Upper lobe of left lung (tissue), 6 donors: ENCODE results near the gene BTRC. TPM values are rescaled to one million over a fixed set of nuclear protein-coding genes. Genes with fewer than 3 reads are reported as not detected.
"Not testable (repeated sequence)": the region's sequence is repeated elsewhere in the genome, so short reads cannot be mapped to it uniquely, and the experiment has no call there.

ENCODE experiments used
- ATAC-seq, 2 donors: fragments of 200-7000 bp; cut with Tn5 transposase; one replicate each; pipeline ENCODE4 v1.9.1; 2022; ENCODE audit warnings: mild to moderate bottlenecking in 2 of 2, moderate library complexity in 2 of 2; ENCODE audit not compliant: low FRiP score in 2 of 2
- DNase-seq, 2 donors: peaks; one replicate each; pipeline ENCODE4 v3.0.0-alpha.2; 2019 to 2020
- H3K27ac ChIP-seq, 4 donors: fragments of 200-600 bp; sonication (generic); one replicate each; pipeline ENCODE4 v1.5.1; 2016 to 2019
- H3K27me3 ChIP-seq, 4 donors: fragments of 200-600 bp; sonication (generic); one replicate each; pipeline ENCODE4 v1.5.1; 2017 to 2019
- H3K36me3 ChIP-seq, 4 donors: fragments of 200-600 bp; sonication (generic); one replicate each; pipeline ENCODE4 v1.5.1; 2016 to 2019
- H3K4me1 ChIP-seq, 4 donors: fragments of 200-600 bp; sonication (generic); one replicate each; pipeline ENCODE4 v1.5.1; 2018 to 2019
- H3K4me3 ChIP-seq, 4 donors: fragments of 200-600 bp; sonication (generic); one replicate each; pipeline ENCODE4 v1.5.1; 2017 to 2019; ENCODE audit warnings: mild to moderate bottlenecking in 2 of 4, moderate library complexity in 1 of 4
- H3K9me3 ChIP-seq, 4 donors: fragments of 200-600 bp; sonication (generic); one replicate each; pipeline ENCODE4 v1.5.1; 2018 to 2019
- CTCF ChIP-seq, 6 experiments: fragments of 450-650 bp in 4 of 6; fragments of 200-600 bp in 2 of 6; sonication (generic) in 2 of 6; IDR thresholded peaks; one replicate each; pipeline ENCODE4 v1.5.1; 2016 to 2019; ENCODE audit warnings: antibody characterized with exemption in 6 of 6
- EP300 ChIP-seq, 4 donors: sonication (generic); formaldehyde crosslinking; IDR thresholded peaks; one replicate each; pipeline ENCODE4 v1.5.1; 2017; ENCODE audit warnings: antibody characterized with exemption in 4 of 4, control low read depth in 2 of 4
- POLR2A ChIP-seq, 4 donors: fragments of 450-650 bp; IDR thresholded peaks; one replicate each; pipeline ENCODE4 v1.5.1; 2016 to 2017; ENCODE audit warnings: antibody characterized with exemption in 4 of 4, mild to moderate bottlenecking in 2 of 4
- POLR2AphosphoS5 ChIP-seq, 2 donors: sonication (generic); formaldehyde crosslinking; IDR thresholded peaks; one replicate each; pipeline ENCODE4 v1.5.1; 2017; ENCODE audit warnings: antibody characterized with exemption in 2 of 2
- WGBS, 2 donors: methylation state at CpG; one replicate each; pipeline ENCODE4 v1.1.5; 2017 to 2018; 5-methylcytosine and 5-hydroxymethylcytosine counted together
- total RNA-seq, 6 donors: library from RNA; depleted of rRNA in 4 of 6; stranded (reverse); fragments of >200 nt in 4 of 6; gene quantifications; one replicate each; pipeline versions ENCODE4 v1.1.0 to v1.2.1, GENCODE V29; 2016 to 2021
- donor health status: DM: no; HTN: no; CAD: no; lungs with moderate emphysema.
- donor health status: DM: no; HTN: yes; CAD: no; lungs with severe emphysema.

Gene BTRC
- total RNA-seq, 6 donors from 2014 or later = 8.5 to 21.0 (median 11.6) TPM

- WGBS, 2 donors = 92 to 95% methylated on average over 2 of the region's 2 CpGs
- TF ChIP-seq CTCF (IDR thresholded peaks at IDR 0.05) = no peak
- TF ChIP-seq POLR2AphosphoS5 (IDR thresholded peaks at IDR 0.05) = no peak
- TF ChIP-seq POLR2A (IDR thresholded peaks at IDR 0.05) = no peak
- TF ChIP-seq EP300 (IDR thresholded peaks at IDR 0.05) = no peak
- Histone ChIP-seq H3K4me1 (no peaks in the 10 kb centered on the region), H3K36me3 (no peaks in the 10 kb centered on the region), H3K27ac (no peak overlapping the region), H3K27me3 (no peaks in the 10 kb centered on the region), H3K9me3 (no peaks in the 10 kb centered on the region), H3K4me3 (no peak overlapping the region)
- ATAC-seq (no peak), DNase-seq (no peak)
Measured at GRCh38 chr10:101405001-101405400, 51.0 kb downstream of the BTRC start.

- Histone ChIP-seq H3K27me3 (no peaks in the 10 kb centered on the region), H3K4me3 (no peak overlapping the region), H3K9me3 (peaks cover 0 to 4% (median 2%) of the 10 kb centered on the region in 4 donors), H3K4me1 (no peaks in the 10 kb centered on the region), H3K27ac (no peak overlapping the region), H3K36me3 (no peaks in the 10 kb centered on the region)
- ATAC-seq (no peak), DNase-seq (no peak)
- TF ChIP-seq EP300 (IDR thresholded peaks at IDR 0.05) (no peak), POLR2AphosphoS5 (IDR thresholded peaks at IDR 0.05) (no peak), CTCF (IDR thresholded peaks at IDR 0.05) (no peak), POLR2A (IDR thresholded peaks at IDR 0.05) (no peak)
Measured at GRCh38 chr10:101411598-101411997, 57.6 kb downstream of the BTRC start.

- Histone ChIP-seq H3K9me3 (peaks cover 0 to 4% (median 2%) of the 10 kb centered on the region in 4 donors), H3K4me1 (no peaks in the 10 kb centered on the region), H3K4me3 (no peak overlapping the region), H3K27ac (no peak overlapping the region), H3K27me3 (no peaks in the 10 kb centered on the region), H3K36me3 (no peaks in the 10 kb centered on the region)
- TF ChIP-seq POLR2AphosphoS5 (IDR thresholded peaks at IDR 0.05) = no peak
- no peak for TF ChIP-seq EP300 (IDR thresholded peaks at IDR 0.05)
- 84 to 94% methylated on average over 2 of the region's 2 CpGs for WGBS, 2 donors
- ATAC-seq (no peak), DNase-seq (no peak)
Measured at GRCh38 chr10:101414034-101414433, 60.1 kb downstream of the BTRC start.

- Histone ChIP-seq H3K27ac (no peak overlapping the region), H3K4me1 (no peaks in the 10 kb centered on the region), H3K27me3 (no peaks in the 10 kb centered on the region), H3K4me3 (no peak overlapping the region), H3K9me3 (peaks cover 0 to 4% (median 2%) of the 10 kb centered on the region in 4 donors), H3K36me3 (no peaks in the 10 kb centered on the region)
- WGBS, 2 donors = 95 to 96% methylated on average over 3 of the region's 3 CpGs
- ATAC-seq = no peak
- DNase-seq = no peak
- TF ChIP-seq POLR2AphosphoS5 (IDR thresholded peaks at IDR 0.05) (no peak), EP300 (IDR thresholded peaks at IDR 0.05) (no peak), CTCF (IDR thresholded peaks at IDR 0.05) (no peak), POLR2A (IDR thresholded peaks at IDR 0.05) (no peak)
Measured at GRCh38 chr10:101415884-101416283, 61.9 kb downstream of the BTRC start.

- WGBS, 2 donors = 95 to 100% methylated on average over 1 of the region's 1 CpG
- not testable (repeated sequence) for H3K27ac ChIP-seq
Measured at GRCh38 chr10:101421967-101422366, 68.0 kb downstream of the BTRC start.

GRCh38 chr10:101425535-101425934 lies 71.6 kb downstream of the BTRC start:
- no peak for ATAC-seq
- 84 to 86% methylated on average over 4 of the region's 4 CpGs for WGBS, 2 donors

More at GRCh38 chr10:101421967-101422366, 68.0 kb downstream of the BTRC start:
- not testable (repeated sequence) for H3K9me3 ChIP-seq, H3K36me3 ChIP-seq, H3K27me3 ChIP-seq, ATAC-seq, H3K4me1 ChIP-seq, DNase-seq, H3K4me3 ChIP-seq

More at GRCh38 chr10:101425535-101425934, 71.6 kb downstream of the BTRC start:
- TF ChIP-seq POLR2A (IDR thresholded peaks at IDR 0.05) (no peak), EP300 (IDR thresholded peaks at IDR 0.05) (no peak), POLR2AphosphoS5 (IDR thresholded peaks at IDR 0.05) (no peak), CTCF (IDR thresholded peaks at IDR 0.05) (no peak)
- Histone ChIP-seq H3K4me1 (no peaks in the 10 kb centered on the region), H3K9me3 (no peaks in the 10 kb centered on the region), H3K36me3 (no peaks in the 10 kb centered on the region), H3K4me3 (no peak overlapping the region), H3K27me3 (no peaks in the 10 kb centered on the region), H3K27ac (no peak overlapping the region)
- DNase-seq = no peak
